ENCODE data around the gene RASD2. TPM values are rescaled to one million over a fixed set of nuclear protein-coding genes. Genes with fewer than 3 reads are reported as not detected.

The RASD2 gene
- total RNA-seq, 1 experiment from 2014 or later: not detected

DNA sequence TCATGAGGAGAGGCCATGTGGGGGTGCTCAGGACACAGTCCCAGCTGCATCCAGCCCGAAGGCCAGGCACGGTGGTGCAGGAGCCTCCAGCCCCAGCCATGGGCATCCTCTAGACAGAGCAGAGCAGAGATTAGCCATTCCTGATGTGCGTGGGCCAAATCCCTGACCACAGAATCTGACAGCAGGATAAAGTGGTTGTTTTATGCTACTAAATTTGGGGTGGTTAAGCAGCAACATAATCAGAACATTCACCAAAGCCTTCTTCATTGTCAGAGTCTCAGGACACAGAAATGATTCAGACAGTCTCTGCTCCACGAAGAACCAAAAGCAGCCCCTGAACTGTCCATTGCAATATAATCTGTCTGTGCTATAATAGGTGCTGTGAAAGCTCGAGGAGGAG is 19.7 kb downstream of the RASD2 start:
- DNase-seq (ENCODE audit: low spot score): no peak

DNA sequence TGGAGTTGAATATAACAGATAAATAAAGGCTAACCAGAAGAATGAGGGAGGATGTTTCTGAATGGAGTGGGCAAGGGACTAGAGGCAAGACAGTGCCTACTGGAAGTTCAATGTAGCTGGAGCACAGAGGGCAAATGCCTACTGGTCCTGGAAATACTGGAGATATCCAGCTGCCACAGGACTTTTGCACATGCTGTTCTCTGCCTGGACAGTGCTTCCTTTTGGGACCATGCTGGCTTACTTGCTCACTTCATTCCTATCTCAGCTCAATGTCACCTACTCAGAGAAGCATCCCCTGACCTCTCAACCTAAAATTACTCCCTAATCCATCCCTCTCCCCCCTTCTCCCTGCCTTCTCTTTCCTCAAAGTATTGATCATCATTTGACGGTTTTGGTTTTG is 20.2 kb downstream of the RASD2 start:
- DNase-seq (ENCODE audit: low spot score): no peak

DNA sequence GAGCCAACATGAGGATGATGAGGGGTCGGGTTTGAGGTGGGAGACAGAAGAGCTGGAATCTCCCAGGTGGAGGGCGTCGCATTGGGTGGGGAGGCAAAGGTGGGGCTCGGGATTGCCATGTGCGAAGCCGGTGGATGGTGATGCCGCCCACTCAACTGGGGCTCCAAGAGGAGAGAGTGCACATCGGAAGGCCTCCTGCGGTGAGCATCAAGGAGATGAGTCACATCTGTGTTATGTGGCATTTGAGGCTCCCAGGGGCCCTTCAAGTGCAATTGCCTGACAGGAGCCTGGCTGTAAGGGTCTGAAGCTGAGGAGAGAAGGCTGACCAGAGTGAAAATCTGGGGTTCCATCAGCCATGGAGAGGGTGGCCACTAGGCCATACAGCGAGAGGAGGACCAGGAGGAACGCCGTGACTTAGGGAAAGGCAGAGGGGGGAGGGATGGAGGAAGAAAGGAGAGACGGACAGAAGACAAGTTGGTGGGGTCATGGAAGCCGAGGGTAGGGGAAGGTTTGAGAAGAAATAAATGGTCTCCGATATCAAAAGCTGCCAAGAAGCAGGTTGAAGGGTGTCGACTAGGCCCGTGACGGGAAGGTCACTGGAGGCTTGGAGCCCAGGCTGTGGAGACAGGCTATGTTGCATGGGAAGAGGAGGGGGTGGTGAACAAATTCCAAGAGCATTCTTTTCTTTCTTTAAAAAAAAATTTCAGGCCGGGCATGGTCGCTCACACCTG is 21.3 kb downstream of the RASD2 start:
- DNase-seq (ENCODE audit: low spot score): no peak

DNA sequence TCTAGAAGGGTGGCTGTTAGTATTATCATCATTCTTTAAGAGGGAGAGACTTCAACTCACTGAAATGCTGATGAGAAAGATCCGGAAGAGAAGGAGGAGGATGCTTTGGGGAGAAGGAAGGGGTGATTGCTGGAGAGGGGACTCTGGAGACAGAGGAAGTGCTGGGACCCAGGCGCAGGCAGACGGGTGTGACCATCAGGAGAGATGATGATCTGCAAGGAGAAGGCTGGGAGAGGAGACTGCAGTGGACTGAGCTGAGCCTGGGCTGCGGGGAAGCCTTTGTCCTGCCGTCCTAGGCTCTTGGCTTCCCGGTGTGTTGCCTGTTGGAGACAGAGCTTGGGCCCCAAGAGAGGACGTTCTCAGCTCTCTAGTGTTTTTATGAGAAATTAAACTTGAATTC is 22.6 kb downstream of the RASD2 start:
- no peak for DNase-seq (ENCODE audit: low spot score)

DNA sequence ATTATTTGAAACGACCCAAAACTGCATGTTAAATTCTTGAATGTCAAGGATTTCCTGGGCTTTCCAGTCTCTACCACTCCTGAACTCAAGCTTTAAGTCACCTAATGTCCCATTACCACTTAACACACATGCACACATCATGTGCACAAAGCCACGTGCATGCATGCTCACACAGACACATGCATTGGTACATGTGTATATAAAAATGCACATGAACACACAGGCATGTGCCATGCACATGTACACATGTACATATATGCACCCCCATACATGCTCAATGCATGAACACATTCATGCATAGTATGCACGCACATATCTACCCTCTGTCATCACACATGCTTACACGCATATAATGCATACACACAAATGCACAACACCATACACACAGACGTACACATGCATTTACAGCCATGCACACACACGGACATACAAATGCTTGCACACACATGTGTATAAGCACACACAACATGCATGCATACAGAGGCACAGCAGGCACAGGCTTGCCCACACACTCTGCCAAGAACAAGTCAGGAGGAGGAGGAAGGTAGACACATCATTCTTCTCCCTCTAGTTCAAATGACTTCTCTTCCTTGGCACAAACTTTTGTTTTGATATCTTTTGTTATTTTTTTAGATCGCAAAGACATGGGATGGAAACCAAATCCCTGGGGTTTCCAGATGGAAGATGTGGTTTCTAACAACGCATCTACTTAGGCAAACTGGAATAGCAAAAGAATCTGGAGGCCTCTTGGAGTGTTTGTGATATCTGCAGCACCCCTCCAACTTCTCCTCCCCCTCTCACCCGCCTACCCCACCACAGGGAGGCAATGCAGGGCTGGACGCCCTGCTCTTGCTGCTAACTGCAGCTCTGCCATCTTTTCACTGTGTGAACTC is 24.6 kb downstream of the RASD2 start:
- no peak for DNase-seq (ENCODE audit: low spot score)

DNA sequence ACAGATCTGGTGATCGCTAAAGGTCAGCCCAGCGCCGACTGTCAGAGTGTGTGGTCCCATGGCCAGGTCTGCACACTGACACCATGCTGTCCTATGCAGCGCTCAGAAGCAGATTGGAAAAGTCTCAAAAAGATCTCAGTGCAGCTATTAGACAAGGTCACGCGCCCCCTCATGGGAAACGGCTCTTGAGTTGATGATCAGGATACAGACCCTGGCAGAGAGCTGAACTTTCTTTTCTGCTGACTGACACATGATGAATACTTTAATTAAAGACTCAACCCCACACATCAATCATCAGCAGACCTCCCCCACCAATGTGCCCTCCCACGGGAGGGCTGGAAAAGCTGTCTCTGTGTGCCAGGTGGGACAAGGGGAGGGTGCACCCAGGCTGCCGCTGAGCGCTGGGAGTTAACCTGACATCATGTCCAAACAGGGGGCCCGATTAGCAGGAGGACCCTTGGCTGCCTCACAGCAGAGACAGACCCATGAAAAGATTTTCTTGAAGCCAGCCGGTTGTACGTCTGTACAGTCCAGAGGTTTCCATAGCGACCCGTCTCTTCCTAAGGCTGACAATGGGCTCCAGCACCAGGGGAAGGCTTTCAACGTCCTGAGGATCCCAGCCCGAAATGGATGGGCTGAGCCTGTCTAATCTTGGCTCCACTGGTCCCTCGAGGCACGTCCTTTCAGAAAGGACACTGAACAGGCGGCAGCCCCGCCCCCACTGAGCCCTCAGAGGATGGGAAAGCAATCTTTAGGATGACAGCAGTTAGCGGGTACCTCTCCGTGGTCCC is 26.9 kb downstream of the RASD2 start:
- no peak for DNase-seq (ENCODE audit: low spot score)

DNA sequence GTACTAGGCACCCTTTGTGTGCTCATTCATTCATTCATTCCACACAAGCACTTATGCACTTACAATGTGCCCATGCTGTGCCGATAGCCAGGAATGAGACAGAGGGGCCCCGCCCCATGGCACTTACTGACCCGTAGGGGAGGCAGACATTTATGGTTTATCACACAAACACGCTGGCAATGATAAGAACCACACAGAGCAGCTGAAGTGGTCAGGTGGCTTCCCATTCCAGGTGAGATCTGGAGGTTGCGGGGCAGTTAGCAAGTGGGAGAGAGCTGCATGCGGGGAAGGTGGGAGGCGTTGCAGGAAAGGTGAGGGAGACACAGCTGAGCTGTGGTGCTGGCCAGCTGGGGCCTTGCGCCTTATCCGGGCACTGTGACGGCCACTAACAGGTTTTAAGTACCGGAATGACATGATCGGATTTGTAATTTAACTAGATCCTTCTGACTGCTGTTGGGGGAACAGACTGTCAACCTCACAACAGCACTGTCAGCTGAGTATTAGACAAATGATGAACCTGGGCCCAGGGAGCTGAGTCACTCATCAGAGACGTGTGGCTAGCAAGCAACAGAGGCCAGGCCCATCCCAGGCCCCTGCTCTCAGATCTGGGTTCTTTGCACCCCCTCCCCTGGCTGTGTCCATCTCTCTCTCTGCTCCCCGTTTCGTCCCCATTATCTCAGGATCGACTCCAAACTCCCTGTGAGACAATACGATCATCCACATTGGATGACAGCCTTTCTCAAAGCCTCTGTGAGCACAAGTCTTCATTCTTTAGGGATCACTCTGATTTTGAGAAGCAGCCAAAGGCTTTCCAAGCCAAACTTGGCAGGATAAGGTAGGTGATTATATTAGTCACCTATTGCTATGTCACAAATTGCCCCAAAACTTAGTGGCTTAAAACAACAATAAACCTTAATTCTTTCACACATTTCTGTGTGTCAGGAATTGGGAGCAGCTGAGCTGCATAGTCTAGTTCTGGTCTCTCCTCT is 28.4 kb downstream of the RASD2 start:
- no peak for DNase-seq (ENCODE audit: low spot score)

DNA sequence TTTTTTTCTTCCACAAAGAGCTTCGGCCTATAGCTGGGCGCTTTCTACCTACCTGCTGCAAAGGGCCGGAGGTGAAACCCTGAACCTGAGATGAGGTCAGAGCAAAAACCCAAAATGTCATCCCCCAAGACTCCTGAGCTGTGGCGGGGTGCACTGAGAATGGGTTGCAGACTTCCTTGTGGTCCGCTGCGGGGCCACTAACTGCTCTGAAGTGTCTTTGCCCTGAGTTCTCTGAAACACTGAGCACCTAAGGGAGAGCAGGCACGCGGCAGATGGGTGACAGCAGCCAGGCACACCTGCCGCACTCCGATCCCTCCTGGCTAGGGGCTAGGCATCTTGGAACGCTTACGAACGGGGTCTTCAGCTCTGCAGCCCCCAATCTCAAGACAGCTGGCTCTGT is 29.3 kb downstream of the RASD2 start:
- no peak for DNase-seq (ENCODE audit: low spot score)

DNA sequence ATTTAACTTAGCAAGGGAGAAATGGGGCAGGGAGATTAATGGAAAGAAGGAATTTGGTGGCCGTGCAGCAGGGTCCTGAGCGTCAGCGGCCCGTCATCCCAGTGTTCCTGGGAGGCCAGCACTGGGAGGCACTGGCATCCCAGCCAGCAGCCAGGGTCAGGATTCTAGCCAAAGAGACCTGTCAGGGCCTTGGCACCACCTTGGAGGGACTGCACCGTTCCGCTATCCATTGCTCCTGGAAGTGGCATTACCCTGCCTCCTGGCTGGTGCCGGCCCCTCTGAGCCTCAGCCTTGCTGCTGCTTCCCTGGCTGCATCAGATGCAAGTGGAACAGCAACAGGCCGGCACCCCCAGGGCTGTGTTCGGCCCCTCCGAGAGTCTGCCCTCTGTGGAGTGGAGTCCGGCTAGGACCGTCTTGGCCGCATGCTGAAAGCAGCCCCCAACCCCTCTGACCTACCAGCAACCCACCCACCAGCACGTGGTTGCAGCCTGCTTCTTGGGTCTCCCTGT is 30.1 kb downstream of the RASD2 start:
- no peak for DNase-seq (ENCODE audit: low spot score)

DNA sequence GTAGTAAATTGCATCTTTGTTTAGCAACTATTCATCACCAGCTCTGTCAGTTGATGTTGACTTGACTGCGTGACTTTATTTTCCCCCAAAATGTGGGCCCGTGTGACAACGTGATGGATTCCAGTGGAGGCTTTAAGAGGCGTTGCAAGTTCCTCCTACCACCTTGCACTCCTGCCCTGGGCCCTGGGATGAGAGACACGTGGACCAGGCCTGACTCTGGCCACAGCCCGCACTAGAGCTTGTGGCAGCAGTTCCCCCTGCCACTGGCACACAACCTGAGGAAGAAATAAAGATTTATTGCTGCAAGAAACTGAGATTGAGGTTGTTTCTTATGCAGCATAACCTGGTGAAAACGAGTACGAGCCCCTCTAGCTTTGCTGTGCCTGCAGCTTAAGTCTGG is 31.9 kb downstream of the RASD2 start:
- DNase-seq (ENCODE audit: low spot score): no peak

DNA sequence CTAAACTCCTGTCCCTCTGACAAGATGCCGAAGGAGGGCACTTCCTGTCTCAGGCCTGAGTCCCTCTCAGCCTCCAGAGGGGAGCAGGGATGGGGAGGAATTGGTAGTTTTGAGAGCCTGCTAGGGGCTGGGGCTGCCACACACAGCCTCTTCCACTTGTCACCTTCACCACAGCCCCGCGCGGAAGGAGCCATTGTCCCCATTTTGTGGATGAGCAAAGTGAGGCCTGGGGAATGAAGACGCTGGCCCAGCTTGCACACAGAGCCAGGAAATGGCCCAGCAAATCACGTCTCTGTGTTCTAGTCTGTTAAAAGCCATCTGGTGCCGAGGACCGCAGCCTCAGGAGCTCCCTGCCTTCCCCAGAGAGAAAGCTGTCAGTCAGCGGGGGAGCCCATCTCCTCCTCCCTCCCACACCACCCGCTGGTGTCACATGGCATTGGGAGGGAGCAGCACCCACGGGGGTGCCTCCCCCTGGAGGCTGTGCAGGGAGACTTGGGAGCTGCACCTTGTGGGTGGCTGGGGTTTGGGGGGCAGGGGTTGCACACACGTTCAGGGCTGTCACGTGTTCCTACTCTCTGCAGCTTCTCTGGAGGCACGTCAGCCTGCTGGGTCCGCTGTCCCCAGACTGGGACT is 34.6 kb downstream of the RASD2 start:
- no peak for DNase-seq (ENCODE audit: low spot score)

DNA sequence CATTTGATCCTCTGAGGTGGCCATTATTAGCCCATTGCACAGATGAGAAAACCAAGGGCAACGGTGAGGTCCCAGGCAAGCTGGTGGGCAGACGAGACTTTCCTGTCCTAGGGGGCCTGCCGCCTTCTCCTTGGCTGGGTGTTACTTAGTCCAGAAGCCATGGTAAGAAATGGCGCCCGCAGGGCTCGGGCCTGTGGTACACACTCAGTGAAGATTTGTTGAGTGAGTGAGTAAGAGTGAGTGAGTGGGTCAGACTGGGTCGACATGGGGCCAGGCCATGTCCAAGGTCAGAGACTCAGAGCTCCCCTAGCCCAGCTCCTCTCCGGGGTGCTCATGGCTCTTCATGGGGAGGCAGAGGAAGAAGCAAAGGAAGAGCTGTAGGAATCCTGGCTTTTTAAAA is 36.0 kb downstream of the RASD2 start:
- no peak for DNase-seq (ENCODE audit: low spot score)

DNA sequence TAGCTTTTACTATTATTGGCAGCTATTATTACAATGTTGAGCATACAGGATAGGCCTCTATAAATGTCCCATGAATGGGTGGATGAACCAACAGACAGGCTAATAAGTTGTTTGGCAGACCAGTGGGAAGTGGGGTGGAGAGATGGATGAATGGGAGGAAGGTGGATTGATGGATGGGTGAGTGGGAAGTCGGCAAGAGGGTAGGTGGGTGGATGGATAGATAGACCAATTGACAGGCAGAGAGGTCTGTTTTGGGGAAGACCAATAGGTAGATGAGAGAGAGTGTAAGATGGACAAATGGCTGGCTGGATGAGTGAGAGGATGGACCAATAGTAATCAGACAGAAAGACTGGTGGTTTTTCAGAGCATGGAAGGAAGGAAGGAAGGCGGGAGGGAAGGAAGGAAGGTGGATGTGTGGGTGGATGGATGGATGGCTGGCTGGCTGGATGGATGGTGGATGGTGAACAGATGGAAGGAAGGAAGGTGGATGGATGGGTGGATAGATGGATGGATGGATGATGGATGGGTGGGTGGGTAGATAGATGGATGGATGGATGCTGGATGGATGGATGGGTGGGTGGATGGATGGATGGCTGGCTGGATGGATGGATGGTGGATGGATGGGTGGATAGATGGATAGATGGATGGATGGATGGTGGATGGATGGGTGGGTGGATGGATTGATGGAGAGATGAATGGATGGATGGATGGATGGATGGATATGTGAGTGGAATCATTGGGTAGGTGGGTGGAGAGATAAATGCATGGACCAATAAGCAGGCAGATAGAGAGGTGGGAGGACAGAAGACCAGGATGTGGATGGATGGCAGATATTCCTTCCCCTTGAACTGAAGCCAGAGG is 37.4 kb downstream of the RASD2 start:
- no peak for DNase-seq (ENCODE audit: low spot score)

DNA sequence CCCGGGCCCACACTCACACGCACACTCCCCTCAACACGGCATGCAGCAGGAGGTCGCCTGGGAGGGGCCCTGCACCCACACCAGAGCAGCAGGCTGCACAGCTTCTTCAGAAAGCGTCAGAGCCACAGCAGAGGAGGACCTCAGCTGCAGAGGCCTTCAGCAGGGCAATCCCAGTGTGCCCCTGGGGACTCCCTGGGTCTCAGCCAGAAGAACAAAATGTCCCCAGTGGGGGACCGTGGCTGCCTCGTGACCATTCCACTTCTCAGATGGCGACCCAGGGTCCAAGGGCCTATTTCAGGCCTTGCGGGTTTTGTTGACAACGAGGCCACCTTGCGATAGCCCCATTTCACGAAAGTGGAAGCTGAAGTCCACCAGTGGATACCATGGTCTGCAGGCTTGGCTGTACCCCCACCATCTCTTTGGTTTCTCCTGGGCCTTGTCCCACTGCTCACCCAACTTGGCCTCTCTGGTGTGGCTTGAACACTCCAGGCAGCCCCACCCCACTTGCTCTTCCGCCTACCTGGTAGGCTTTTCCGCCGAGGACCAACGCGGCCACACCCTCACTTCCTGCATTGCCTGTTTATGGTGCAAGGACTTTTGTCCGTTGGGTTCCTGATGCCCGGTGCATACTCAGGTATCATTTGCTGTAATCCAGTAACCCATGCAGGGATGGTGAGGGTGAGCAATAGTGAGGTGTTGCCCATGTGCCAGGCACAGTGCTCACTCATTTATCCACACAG is 38.4 kb downstream of the RASD2 start:
- no peak for DNase-seq (ENCODE audit: low spot score)

DNA sequence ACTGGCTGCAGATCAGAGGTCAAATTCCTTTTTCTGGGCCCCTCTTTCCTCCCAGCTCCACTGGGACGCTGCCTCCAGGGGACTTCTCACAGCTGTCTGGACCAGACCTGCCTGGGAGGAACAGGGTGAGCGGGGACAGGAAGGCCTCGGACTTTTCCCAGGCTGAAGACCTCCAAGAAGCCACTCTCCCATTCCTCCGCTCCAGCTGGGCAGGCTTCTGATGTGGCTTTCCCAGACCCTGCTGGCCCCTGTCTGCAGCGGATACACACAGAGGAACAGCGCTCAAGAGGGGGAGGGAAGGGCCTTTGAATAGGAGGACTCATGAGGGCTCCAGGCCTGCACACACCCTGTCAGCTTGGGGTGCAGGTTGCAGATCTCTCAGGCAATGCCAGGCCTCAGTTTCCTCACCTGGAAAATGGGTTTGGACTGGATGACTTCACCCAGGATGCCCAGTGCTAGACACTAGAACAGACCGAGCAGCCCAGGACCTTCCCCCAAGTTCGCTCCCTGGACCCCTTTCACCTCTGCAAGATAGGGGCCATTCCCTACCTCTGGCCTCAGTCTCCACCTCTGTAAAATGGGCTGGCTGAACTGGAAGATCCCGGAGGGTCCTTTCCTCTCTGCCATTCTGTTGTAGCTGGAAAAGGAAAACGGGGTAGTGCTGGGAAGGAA is 39.9 kb downstream of the RASD2 start:
- DNase-seq (ENCODE audit: low spot score): no peak

DNA sequence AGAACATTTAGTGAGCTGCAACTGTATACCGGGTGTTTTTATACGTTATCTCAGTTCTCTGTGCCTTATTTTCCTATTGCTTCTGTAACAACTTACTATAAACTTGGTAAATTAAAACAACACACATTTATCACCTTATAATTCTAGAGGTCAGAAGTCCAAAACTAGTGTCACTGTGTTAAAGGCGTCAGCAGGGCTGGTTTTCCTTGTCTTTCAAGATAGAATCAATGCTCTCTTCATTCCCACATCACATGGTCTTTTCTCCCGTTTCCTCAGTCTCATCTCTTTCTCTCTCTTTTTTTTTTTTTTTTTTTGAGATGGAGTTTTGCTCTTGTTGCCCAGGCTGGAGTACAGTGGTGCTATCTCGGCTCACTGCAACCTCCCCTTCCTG is 40.4 kb downstream of the RASD2 start:
- no peak for DNase-seq (ENCODE audit: low spot score)

DNA sequence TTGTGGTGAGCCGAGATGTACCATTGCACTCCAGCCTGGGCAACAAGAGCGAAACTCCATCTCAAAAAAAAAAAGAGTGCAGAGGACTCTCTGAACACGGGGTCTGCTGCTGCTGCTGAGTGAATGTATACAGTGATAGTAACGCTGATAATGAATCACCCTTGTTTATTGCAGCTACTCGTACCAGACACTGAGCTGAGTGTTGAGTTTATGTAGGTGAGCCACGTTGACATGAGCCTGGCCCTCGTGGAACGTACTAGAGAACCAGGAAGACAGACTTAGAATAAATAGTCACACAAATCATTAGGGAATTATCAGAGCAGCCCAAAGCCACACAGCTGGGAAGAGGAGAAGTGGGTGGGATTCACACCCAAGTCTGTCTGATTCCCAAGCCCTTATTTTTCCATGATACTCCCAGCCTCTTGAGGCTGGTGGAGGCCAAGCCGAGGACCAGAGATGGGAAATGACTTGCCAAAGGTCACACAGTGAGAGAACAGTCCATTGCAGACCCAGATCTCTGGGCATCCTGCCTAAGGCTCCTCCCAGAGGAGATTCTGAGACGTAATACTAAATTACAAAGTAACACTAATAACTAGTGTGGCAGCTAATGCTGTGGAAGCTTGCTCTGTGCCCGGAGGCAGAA is 41.7 kb downstream of the RASD2 start:
- DNase-seq (ENCODE audit: low spot score): no peak
